IMR-90 (cell line): ENCODE measurements around the gene INTS6L. TPM values are rescaled to one million over a fixed set of nuclear protein-coding genes. Genes with fewer than 3 reads are reported as not detected.

Experiments used
- ATAC-seq: fragments of 200-7000 bp; cut with Tn5 transposase; 2 replicates; pipeline ENCODE4 v1.9.1; 2020; ENCODE audit warnings: low read depth, mild to moderate bottlenecking, moderate library complexity
- BruUV-seq: library from RNA; stranded (reverse); fragments of 400-500 nt; replicated peaks from 2 replicates; lab custom pipeline; 2021; lab: Mats Ljungman, UMichigan
- CTCF ChIA-PET: fragments of 300-600 bp; formaldehyde crosslinking; extraction: SDS; loops from one replicate; lab custom pipeline; 2021; ENCODE audit warnings: antibody characterized with exemption; lab: Yijun Ruan, JAX
- POLR2A ChIA-PET: fragments of 300-600 bp; sonication (Branson Sonifier 250); formaldehyde crosslinking; loops from one replicate; lab custom pipeline; 2022; ENCODE audit warnings: antibody characterized with exemption; ENCODE audit not compliant: unreplicated experiment; lab: Charles Lee
- DNase-seq: peaks from one replicate; pipeline ENCODE4 v3.0.0; 2013
- H2AFZ ChIP-seq: replicated peaks from 2 replicates; pipeline ENCODE3; 2013; ENCODE audit warnings: low read length, mild to moderate bottlenecking; ENCODE audit not compliant: poor library complexity
- H2AK5ac ChIP-seq: 2 replicates; pipeline ENCODE4 v1.6.1; 2013; ENCODE audit warnings: low read depth, low read length, inconsistent platforms
- H2AK9ac ChIP-seq: replicated peaks from 2 replicates; pipeline ENCODE3; 2013; ENCODE audit warnings: mild to moderate bottlenecking, low read depth, low read length, moderate library complexity; ENCODE audit not compliant: poor library complexity
- H2BK120ac ChIP-seq: 2 replicates; pipeline ENCODE4 v1.6.1; 2013; ENCODE audit warnings: low read depth, low read length, inconsistent platforms
- H2BK15ac ChIP-seq: 3 replicates; pipeline ENCODE4 v1.6.1; 2013; ENCODE audit warnings: low read depth, low read length, inconsistent platforms
- H2BK20ac ChIP-seq: 2 replicates; pipeline ENCODE4 v1.6.1; 2013; ENCODE audit warnings: low read depth, mild to moderate bottlenecking, inconsistent platforms, low read length, moderate library complexity
- H2BK5ac ChIP-seq: 2 replicates; pipeline ENCODE4 v1.6.1; 2013; ENCODE audit warnings: mild to moderate bottlenecking, low read depth, low read length, inconsistent platforms; ENCODE audit not compliant: poor library complexity, severe bottlenecking
- H3K14ac ChIP-seq: replicated peaks from 2 replicates; pipeline ENCODE4 v1.6.1; 2013; ENCODE audit warnings: low read depth, low read length, inconsistent platforms
- H3K18ac ChIP-seq: 2 replicates; pipeline ENCODE4 v1.6.1; 2013; ENCODE audit warnings: low read depth, low read length, control low read depth
- H3K23ac ChIP-seq: 2 replicates; pipeline ENCODE4 v1.6.1; 2013; ENCODE audit warnings: low read depth, low read length, inconsistent platforms
- H3K27ac ChIP-seq: 2 replicates; pipeline ENCODE4 v1.5.1; 2013; ENCODE audit warnings: mild to moderate bottlenecking, control low read depth, low read length; ENCODE audit not compliant: insufficient read depth
- H3K27me3 ChIP-seq: 2 replicates; pipeline ENCODE4 v1.6.1; 2013; ENCODE audit warnings: low read length; ENCODE audit not compliant: control insufficient read depth, insufficient read depth
- H3K36me3 ChIP-seq: 2 replicates; pipeline ENCODE4 v1.6.1; 2013; ENCODE audit warnings: low read length, mixed read lengths; ENCODE audit not compliant: control insufficient read depth, insufficient read depth
- H3K4ac ChIP-seq: 2 replicates; pipeline ENCODE4 v1.6.1; 2013; ENCODE audit warnings: low read depth, low read length, inconsistent platforms
- H3K4me1 ChIP-seq: 2 replicates; pipeline ENCODE4 v1.6.1; 2013; ENCODE audit warnings: low read length, mixed read lengths; ENCODE audit not compliant: control insufficient read depth, insufficient read depth
- H3K4me2 ChIP-seq: 2 replicates; pipeline ENCODE4 v1.6.1; 2013; ENCODE audit warnings: low read depth, mild to moderate bottlenecking, control low read depth, low read length, moderate library complexity
- H3K4me3 ChIP-seq: 2 replicates; pipeline ENCODE4 v1.5.1; 2013; ENCODE audit warnings: low read depth, mild to moderate bottlenecking, control low read depth, low read length, moderate library complexity; ENCODE audit not compliant: insufficient read depth
- H3K56ac ChIP-seq: 2 replicates; pipeline ENCODE4 v1.6.1; 2013; ENCODE audit warnings: low read length, inconsistent platforms; ENCODE audit not compliant: insufficient read depth; ENCODE audit errors: extremely low read depth
- H3K79me1 ChIP-seq, 2 experiments: 2 replicates each; pipeline ENCODE4 v1.6.1; 2013; ENCODE audit warnings: low read length in 2 of 2, inconsistent platforms in 1 of 2, low read depth in 1 of 2
- H3K9ac ChIP-seq: 2 replicates; pipeline ENCODE4 v1.6.1; 2013; ENCODE audit warnings: low read depth, low read length, control low read depth
- H3K9me1 ChIP-seq: 2 replicates; pipeline ENCODE4 v1.6.1; 2013; ENCODE audit warnings: low read length, inconsistent platforms; ENCODE audit not compliant: insufficient read depth
- H3K9me3 ChIP-seq: 2 replicates; pipeline ENCODE4 v1.6.1; 2013; ENCODE audit warnings: low read length; ENCODE audit not compliant: control insufficient read depth, insufficient read depth
- H4K20me1 ChIP-seq: 2 replicates; pipeline ENCODE4 v1.6.1; 2013; ENCODE audit warnings: low read length, inconsistent platforms; ENCODE audit not compliant: insufficient read depth
- H4K5ac ChIP-seq: 2 replicates; pipeline ENCODE4 v1.6.1; 2013; ENCODE audit warnings: mild to moderate bottlenecking, low read depth, low read length, control low read depth
- H4K8ac ChIP-seq, 2 experiments: 2 replicates each; pipeline ENCODE4 v1.6.1; 2013; ENCODE audit warnings: low read depth in 2 of 2, low read length in 2 of 2, control low read depth in 1 of 2, inconsistent platforms in 1 of 2
- H4K91ac ChIP-seq: 2 replicates; pipeline ENCODE4 v1.6.1; 2013; ENCODE audit warnings: low read depth, low read length, inconsistent platforms; ENCODE audit not compliant: insufficient read depth
- CHD1 ChIP-seq: IDR thresholded peaks from 2 replicates; pipeline ENCODE4 v1.6.1; 2012; ENCODE audit warnings: low read depth, low read length, improper control_type of control experiment
- WGBS, 2 experiments: methylation state at CpG; one replicate each; pipeline versions ENCODE4 v1.1.5 to v1.1.7; 2013; ENCODE audit warnings: missing lambda C conversion rate in 2 of 2; ENCODE audit not compliant: insufficient read length in 1 of 2; ENCODE audit errors: extremely low coverage in 2 of 2; 5-methylcytosine and 5-hydroxymethylcytosine counted together
- dilution Hi-C: fragments of 300-500 bp; cut with HindIII; formaldehyde crosslinking; loops from one replicate; pipeline ENCODE4 v1.14.3; 2018; ENCODE audit warnings: low sequenced_read_pairs; ENCODE audit not compliant: unreplicated experiment
- in situ Hi-C: fragments of 300-500 bp; cut with MboI; formaldehyde crosslinking; loops from 3 replicates; pipeline ENCODE4 v1.14.3; 2019; ENCODE audit warnings: low sequenced_read_pairs, inconsistent platforms, mixed read lengths
- intact Hi-C: fragments of 100-400 bp; cut with micrococcal nuclease; formaldehyde crosslinking; loops from 2 replicates; pipeline ENCODE4 v1.10.0; 2022
- polyA plus RNA-seq, 3 experiments: library from polyadenylated mRNA; depleted of rRNA; stranded (reverse); fragments of >200 nt; gene quantifications; 2 replicates each; pipeline ENCODE4 v1.2.3, GENCODE V29; 2012; ENCODE audit warnings: low replicate concordance in 1 of 3
- total RNA-seq: library from RNA; depleted of rRNA; stranded (reverse); fragments of >200 nt; gene quantifications from 2 replicates; pipeline ENCODE4 v1.2.3, GENCODE V29; 2012
- TF ChIP-seq, protein P1 (sequence below): conservative IDR thresholded peaks from 2 replicates; pipeline ENCODE4 v1.5.1; 2012; ENCODE audit warnings: mild to moderate bottlenecking, low read depth, low read length, improper control_type of control experiment

Gene INTS6L
- total and polyA plus RNA-seq, 2 of the 4 experiments (the other 2 are of a cell fraction) = 2.7 to 5.1 TPM

DNA sequence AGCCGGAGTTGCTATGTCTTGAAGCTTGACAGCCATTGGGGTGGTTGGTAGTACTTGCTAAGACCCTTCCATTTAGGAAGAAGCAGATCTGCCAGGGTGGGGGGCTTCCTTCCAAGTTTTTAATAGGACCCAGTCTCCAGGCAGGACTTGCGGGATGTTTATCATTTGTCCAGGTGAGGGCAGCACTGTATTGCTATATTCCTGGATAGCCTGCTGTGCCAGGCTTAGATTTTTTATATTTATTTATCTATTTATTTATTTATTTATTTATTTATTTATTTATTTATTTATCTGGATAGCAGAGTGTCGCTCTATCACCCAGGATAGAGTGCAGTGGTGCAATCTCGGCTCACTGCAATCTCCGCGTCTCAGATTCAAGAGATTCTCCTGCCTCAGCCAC, 105.5 kb downstream of the INTS6L start:
- no peak overlapping the region for H3K4me2 ChIP-seq
- BruUV-seq = no TSS peak
- no peaks in the 10 kb centered on the region for H3K9me3 ChIP-seq
- no peaks in the 10 kb centered on the region for H3K36me3 ChIP-seq
- no peaks in the 10 kb centered on the region for H3K9me1 ChIP-seq
- no peak overlapping the region for H2AFZ ChIP-seq
- no peaks in the 10 kb centered on the region for H3K27me3 ChIP-seq
- in situ Hi-C loops (no loop called here), intact Hi-C loops (no loop called here), dilution Hi-C loops (no loop called here)
- no peaks in the 10 kb centered on the region for H3K4me1 ChIP-seq
- no peak overlapping the region for H3K9ac ChIP-seq
- no peak overlapping the region for H3K14ac ChIP-seq
- H3K23ac ChIP-seq = no peak overlapping the region
- H3K18ac ChIP-seq = no peak overlapping the region
- no peaks in the 10 kb centered on the region for H4K20me1 ChIP-seq
- ChIA-PET POLR2A (no interaction called here), CTCF (no interaction called here)
- H3K27ac ChIP-seq = no peak overlapping the region
- H4K5ac ChIP-seq = no peak overlapping the region
- H2BK120ac ChIP-seq = no peak overlapping the region
- H2BK20ac ChIP-seq = no peak overlapping the region
- H2BK5ac ChIP-seq = no peak overlapping the region
- H3K79me1 ChIP-seq = no peaks in the 10 kb centered on the region
- no peak overlapping the region for H3K4me3 ChIP-seq
- TF ChIP-seq, protein P1, sequence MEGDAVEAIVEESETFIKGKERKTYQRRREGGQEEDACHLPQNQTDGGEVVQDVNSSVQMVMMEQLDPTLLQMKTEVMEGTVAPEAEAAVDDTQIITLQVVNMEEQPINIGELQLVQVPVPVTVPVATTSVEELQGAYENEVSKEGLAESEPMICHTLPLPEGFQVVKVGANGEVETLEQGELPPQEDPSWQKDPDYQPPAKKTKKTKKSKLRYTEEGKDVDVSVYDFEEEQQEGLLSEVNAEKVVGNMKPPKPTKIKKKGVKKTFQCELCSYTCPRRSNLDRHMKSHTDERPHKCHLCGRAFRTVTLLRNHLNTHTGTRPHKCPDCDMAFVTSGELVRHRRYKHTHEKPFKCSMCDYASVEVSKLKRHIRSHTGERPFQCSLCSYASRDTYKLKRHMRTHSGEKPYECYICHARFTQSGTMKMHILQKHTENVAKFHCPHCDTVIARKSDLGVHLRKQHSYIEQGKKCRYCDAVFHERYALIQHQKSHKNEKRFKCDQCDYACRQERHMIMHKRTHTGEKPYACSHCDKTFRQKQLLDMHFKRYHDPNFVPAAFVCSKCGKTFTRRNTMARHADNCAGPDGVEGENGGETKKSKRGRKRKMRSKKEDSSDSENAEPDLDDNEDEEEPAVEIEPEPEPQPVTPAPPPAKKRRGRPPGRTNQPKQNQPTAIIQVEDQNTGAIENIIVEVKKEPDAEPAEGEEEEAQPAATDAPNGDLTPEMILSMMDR = peak; percentile 10; the same call in 1 of the 2 replicates
- no peak for TF ChIP-seq CHD1
- no peak overlapping the region for H3K4ac ChIP-seq
- no peak overlapping the region for H2AK5ac ChIP-seq
- H2BK15ac ChIP-seq = no peak overlapping the region
- H4K91ac ChIP-seq = no peak overlapping the region
- 87% methylated on average over 3 of the region's 6 CpGs; no CpG with 5 or more reads in 1 of the 2 experiments for WGBS, 2 experiments
- DNase-seq (no peak), ATAC-seq (no peak)
- no peak overlapping the region for H3K56ac ChIP-seq
- no peak overlapping the region for H2AK9ac ChIP-seq
- no peak overlapping the region for H4K8ac ChIP-seq
